SU-DHL-6 (cell line): ENCODE results near the gene CCNY.

ENCODE experiments used
- H2AFZ ChIP-seq: fragments of 200-600 bp; sonication (generic); 2 replicates; pipeline ENCODE4 v1.6.1; 2014; ENCODE audit warnings: low read depth, mild to moderate bottlenecking, moderate library complexity, mixed read lengths, antibody characterized with exemption, low read length; ENCODE audit not compliant: severe bottlenecking
- H3F3A ChIP-seq: fragments of 200-600 bp; shearing (Covaris generic); 2 replicates; pipeline ENCODE4 v1.6.0; 2016; ENCODE audit warnings: antibody characterized with exemption, mild to moderate bottlenecking; ENCODE audit not compliant: insufficient read depth
- H3K27ac ChIP-seq: fragments of 200-600 bp; sonication (generic); 2 replicates; pipeline ENCODE4 v1.5.1; 2016; ENCODE audit warnings: low read depth, mild to moderate bottlenecking, low read length, moderate library complexity, mixed read lengths
- H3K27me3 ChIP-seq: fragments of 200-600 bp; sonication (generic), shearing (Covaris generic); 2 replicates; pipeline ENCODE4 v1.6.0; 2014; ENCODE audit warnings: mild to moderate bottlenecking, low read length
- H3K36me3 ChIP-seq: fragments of 200-600 bp; sonication (generic); 2 replicates; pipeline ENCODE4 v1.6.1; 2014; ENCODE audit warnings: mild to moderate bottlenecking, low read length, mixed read lengths
- H3K4me2 ChIP-seq: fragments of 300-600, 200-600 bp; shearing (Covaris generic), sonication (generic); 2 replicates; pipeline ENCODE4 v1.6.0; 2014; ENCODE audit warnings: low read length, low read depth, mild to moderate bottlenecking; ENCODE audit not compliant: poor library complexity, severe bottlenecking
- H3K4me3 ChIP-seq: fragments of 200-600 bp; sonication (generic); 2 replicates; pipeline ENCODE4 v1.5.1; 2014; ENCODE audit warnings: antibody characterized with exemption, low read length, mild to moderate bottlenecking, mixed read lengths; ENCODE audit not compliant: insufficient read depth, poor library complexity, severe bottlenecking
- H3K79me2 ChIP-seq: fragments of 200-600 bp; sonication (generic); 2 replicates; pipeline ENCODE4 v1.6.1; 2014; ENCODE audit warnings: mild to moderate bottlenecking, low read length, moderate library complexity; ENCODE audit not compliant: insufficient read depth
- H3K9ac ChIP-seq: fragments of 200-600 bp; sonication (generic); 2 replicates; pipeline ENCODE4 v1.7.0; 2014; ENCODE audit warnings: mild to moderate bottlenecking, low read length
- H3K9me2 ChIP-seq: fragments of 200-600 bp; sonication (generic); replicated peaks from 2 replicates; pipeline ENCODE4 v1.6.1; 2014; ENCODE audit warnings: low read length; ENCODE audit not compliant: insufficient read depth
- H3K9me3 ChIP-seq: fragments of 200-600 bp; sonication (generic); 2 replicates; pipeline ENCODE4 v1.6.1; 2014; ENCODE audit warnings: low read length, mixed read lengths; ENCODE audit not compliant: insufficient read depth
- H4K20me1 ChIP-seq: fragments of 200-600 bp; sonication (generic); 2 replicates; pipeline ENCODE4 v1.6.1; 2014; ENCODE audit warnings: low read depth, mild to moderate bottlenecking, antibody characterized with exemption, low read length, moderate library complexity, mixed read lengths
- EZH2phosphoT487 ChIP-seq: fragments of 200-600 bp; sonication (generic), shearing (Covaris generic); conservative IDR thresholded peaks from 2 replicates; pipeline ENCODE4 v1.6.1; 2018; ENCODE audit warnings: mild to moderate bottlenecking, antibody characterized with exemption, low read length, moderate library complexity, mixed read lengths
- TF ChIP-seq, protein P1 (sequence below): fragments of 200-600 bp; sonication (generic); IDR thresholded peaks from one replicate; pipeline ENCODE4 v1.5.1; 2017; ENCODE audit warnings: antibody characterized with exemption, mild to moderate bottlenecking, low read length, moderate library complexity; ENCODE audit not compliant: insufficient read depth, poor library complexity, severe bottlenecking

CCNY gene

GRCh38 chr10:35503578-35503977 lies 167.3 kb downstream of the CCNY start:
- TF ChIP-seq EZH2phosphoT487: no peak
- TF ChIP-seq, protein P1, sequence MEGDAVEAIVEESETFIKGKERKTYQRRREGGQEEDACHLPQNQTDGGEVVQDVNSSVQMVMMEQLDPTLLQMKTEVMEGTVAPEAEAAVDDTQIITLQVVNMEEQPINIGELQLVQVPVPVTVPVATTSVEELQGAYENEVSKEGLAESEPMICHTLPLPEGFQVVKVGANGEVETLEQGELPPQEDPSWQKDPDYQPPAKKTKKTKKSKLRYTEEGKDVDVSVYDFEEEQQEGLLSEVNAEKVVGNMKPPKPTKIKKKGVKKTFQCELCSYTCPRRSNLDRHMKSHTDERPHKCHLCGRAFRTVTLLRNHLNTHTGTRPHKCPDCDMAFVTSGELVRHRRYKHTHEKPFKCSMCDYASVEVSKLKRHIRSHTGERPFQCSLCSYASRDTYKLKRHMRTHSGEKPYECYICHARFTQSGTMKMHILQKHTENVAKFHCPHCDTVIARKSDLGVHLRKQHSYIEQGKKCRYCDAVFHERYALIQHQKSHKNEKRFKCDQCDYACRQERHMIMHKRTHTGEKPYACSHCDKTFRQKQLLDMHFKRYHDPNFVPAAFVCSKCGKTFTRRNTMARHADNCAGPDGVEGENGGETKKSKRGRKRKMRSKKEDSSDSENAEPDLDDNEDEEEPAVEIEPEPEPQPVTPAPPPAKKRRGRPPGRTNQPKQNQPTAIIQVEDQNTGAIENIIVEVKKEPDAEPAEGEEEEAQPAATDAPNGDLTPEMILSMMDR: no peak
- no peaks in the 10 kb centered on the region for H3K27me3 ChIP-seq
- no peaks in the 10 kb centered on the region for H3F3A ChIP-seq
- no peak overlapping the region for H3K4me3 ChIP-seq
- H2AFZ ChIP-seq: no peak overlapping the region
- H3K9me2 ChIP-seq: no peaks in the 10 kb centered on the region
- H3K9me3 ChIP-seq: no peaks in the 10 kb centered on the region
- no peak overlapping the region for H3K27ac ChIP-seq
- no peak overlapping the region for H3K9ac ChIP-seq
- H3K36me3 ChIP-seq: no peaks in the 10 kb centered on the region
- no peaks in the 10 kb centered on the region for H3K79me2 ChIP-seq
- no peaks in the 10 kb centered on the region for H4K20me1 ChIP-seq
- no peak overlapping the region for H3K4me2 ChIP-seq

GRCh38 chr10:35504132-35504531 lies 167.8 kb downstream of the CCNY start:
- Histone ChIP-seq H4K20me1 (no peaks in the 10 kb centered on the region), H3K4me3 (no peak overlapping the region), H3K79me2 (no peaks in the 10 kb centered on the region), H2AFZ (no peak overlapping the region), H3K9me3 (no peaks in the 10 kb centered on the region), H3K36me3 (no peaks in the 10 kb centered on the region), H3F3A (no peaks in the 10 kb centered on the region), H3K27me3 (no peaks in the 10 kb centered on the region), H3K4me2 (no peak overlapping the region), H3K27ac (no peak overlapping the region), H3K9ac (no peak overlapping the region), H3K9me2 (no peaks in the 10 kb centered on the region)
- no peak for TF ChIP-seq EZH2phosphoT487
- TF ChIP-seq, protein P1: no peak

- TF ChIP-seq, protein P1: no peak
- TF ChIP-seq EZH2phosphoT487: no peak
- H3K4me2 ChIP-seq: no peak overlapping the region
- no peaks in the 10 kb centered on the region for H4K20me1 ChIP-seq
- H3K36me3 ChIP-seq: no peaks in the 10 kb centered on the region
- H3K79me2 ChIP-seq: no peaks in the 10 kb centered on the region
- no peak overlapping the region for H3K27ac ChIP-seq
- H3K9ac ChIP-seq: no peak overlapping the region
- H3K27me3 ChIP-seq: no peaks in the 10 kb centered on the region
- no peaks in the 10 kb centered on the region for H3F3A ChIP-seq
- H2AFZ ChIP-seq: no peak overlapping the region
- no peaks in the 10 kb centered on the region for H3K9me3 ChIP-seq
- H3K4me3 ChIP-seq: no peak overlapping the region
- no peaks in the 10 kb centered on the region for H3K9me2 ChIP-seq
Measured at GRCh38 chr10:35505241-35505873, 169.0 kb downstream of the CCNY start.
